GM12874 (cell line): ENCODE results near the gene OR6C1.

ENCODE experiments used
- TF ChIP-seq, protein P1 (sequence below): IDR thresholded peaks from 2 replicates; pipeline ENCODE4 v1.5.1; 2011; ENCODE audit warnings: low read depth, mild to moderate bottlenecking, control low read depth, low read length, moderate library complexity; ENCODE audit not compliant: insufficient read depth

The OR6C1 gene

DNA sequence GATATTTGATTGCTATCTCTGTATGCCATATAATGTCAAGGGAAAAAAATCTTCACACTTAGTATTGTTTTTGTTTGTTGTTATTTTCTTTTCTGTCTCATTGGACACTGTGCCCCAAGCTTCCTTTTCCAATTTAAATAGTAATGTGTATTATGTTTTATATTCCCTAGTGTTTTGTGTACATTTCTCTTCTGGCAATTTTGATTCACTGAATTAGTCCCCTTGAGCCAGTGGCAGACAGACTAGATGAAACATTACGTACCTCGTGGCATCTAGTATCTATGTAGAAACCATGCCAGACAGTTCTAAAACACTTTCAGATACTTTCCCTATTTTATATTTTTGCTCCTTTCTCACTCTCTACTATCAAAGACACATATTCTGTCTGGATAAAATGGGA is at the start of gene OR6C1:
Gene OR6C1, plus strand, starts transcription at position 301 of the 400 bp plus-strand sequence. CDS start 6,257 bp downstream, outside the sequence.
- TF ChIP-seq, protein P1, sequence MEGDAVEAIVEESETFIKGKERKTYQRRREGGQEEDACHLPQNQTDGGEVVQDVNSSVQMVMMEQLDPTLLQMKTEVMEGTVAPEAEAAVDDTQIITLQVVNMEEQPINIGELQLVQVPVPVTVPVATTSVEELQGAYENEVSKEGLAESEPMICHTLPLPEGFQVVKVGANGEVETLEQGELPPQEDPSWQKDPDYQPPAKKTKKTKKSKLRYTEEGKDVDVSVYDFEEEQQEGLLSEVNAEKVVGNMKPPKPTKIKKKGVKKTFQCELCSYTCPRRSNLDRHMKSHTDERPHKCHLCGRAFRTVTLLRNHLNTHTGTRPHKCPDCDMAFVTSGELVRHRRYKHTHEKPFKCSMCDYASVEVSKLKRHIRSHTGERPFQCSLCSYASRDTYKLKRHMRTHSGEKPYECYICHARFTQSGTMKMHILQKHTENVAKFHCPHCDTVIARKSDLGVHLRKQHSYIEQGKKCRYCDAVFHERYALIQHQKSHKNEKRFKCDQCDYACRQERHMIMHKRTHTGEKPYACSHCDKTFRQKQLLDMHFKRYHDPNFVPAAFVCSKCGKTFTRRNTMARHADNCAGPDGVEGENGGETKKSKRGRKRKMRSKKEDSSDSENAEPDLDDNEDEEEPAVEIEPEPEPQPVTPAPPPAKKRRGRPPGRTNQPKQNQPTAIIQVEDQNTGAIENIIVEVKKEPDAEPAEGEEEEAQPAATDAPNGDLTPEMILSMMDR, result no peak

DNA sequence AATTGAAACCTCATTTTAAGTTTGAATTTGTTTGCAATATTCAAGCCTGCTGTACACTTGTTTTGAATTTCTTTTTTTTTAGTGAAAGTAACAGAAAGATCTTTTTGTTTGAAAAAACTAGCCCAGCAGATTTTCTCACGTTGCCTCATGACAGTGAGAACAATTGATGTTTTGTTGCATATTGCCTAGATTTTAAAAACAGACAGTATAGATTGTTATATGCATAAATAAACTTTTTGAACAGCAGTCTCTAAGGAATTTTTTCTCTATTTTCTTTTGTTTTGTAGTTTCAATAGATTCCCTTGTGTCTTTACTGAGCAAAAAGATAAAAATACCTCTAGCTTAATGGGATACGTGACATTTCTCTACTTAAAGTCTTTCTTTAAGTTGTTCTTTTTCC is 33.2 kb upstream of the OR6C1 start:
- TF ChIP-seq, protein P1, result no peak

DNA sequence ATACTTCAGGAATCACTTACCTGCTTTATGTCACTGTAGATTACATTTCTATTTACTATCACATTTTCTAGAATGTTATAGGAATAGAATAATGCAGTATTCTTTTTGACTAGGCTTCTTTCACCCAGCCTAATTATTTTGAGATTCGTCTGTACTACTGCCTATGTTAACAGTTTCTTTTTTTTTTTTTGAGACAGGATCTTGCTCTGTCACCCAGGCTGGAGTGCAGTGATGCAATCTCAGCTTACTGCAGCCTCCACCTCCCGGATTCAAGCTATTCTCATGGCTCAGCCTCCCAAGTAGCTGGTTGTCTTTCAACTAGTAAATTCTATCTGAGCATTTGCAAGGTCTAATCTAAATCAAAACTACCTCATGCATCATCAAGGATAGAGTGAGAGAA is 24.1 kb upstream of the OR6C1 start:
- TF ChIP-seq, protein P1, result no peak

DNA sequence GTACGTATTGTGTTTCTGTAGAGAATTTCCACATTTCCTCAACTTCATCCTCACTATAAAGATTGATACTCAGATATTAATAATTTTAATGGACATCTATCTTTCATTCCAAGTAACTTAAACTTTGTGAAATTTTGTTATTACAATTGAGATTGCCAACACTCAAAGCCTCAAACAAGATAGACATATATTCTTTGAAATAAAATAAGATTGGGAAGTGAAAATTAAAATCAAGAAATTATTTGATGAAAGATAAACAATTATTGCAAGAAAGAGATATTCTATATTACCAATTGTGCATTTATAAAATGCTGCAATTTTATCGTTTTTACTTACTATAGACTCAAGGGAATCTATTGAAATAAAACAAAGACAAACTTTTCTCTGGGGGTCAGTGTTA is 17.7 kb upstream of the OR6C1 start, which contains the start of gene OR6C6:
Gene OR6C6, minus strand, starts transcription at position 101 of the 400 bp plus-strand sequence. CDS start 1,337 bp downstream, outside the sequence.
- TF ChIP-seq, protein P1, result no peak

DNA sequence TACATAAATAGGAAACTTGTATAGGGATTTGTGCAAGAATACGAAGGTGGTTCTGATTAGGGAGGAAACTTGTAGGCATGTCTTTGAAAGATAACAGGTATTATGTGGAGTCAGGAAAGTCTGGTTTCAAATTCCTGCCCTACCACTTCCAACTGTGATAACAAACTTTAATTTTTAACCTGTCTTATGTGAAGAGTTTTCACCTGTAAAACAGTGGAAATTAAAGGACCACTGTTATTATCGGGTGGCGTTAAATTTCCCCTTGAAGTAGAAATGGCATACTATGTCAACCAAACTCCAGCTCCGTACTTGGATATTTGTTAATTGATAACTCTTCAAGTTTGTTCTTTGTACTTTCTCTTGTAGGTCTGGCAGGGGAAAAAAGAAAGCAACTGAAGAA is 6.1 kb downstream of the OR6C1 start:
- TF ChIP-seq, protein P1, result no peak

DNA sequence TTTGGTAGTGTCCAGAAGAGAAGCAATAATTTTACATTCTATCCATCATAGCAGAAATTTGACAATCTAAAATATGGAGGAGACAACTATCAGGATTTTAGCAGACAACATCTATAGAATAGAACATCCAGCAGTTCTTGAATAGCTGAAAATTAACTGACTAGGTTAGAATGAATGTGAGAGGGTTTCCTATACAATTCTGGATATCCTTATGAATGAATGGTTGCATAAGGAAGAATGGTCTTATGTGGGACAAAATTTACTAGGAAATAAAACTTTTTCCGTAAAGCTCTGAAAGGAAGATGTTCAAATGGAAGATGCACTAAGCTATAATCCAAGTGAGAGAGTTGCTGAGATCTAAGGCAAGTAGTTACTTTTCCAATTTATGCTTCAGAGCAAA is 16.3 kb downstream of the OR6C1 start, which contains the start of gene OR6C3:
Gene OR6C3, plus strand, starts transcription at position 301 of the 400 bp plus-strand sequence. CDS start 955 bp downstream, outside the sequence.
- TF ChIP-seq, protein P1, result no peak

DNA sequence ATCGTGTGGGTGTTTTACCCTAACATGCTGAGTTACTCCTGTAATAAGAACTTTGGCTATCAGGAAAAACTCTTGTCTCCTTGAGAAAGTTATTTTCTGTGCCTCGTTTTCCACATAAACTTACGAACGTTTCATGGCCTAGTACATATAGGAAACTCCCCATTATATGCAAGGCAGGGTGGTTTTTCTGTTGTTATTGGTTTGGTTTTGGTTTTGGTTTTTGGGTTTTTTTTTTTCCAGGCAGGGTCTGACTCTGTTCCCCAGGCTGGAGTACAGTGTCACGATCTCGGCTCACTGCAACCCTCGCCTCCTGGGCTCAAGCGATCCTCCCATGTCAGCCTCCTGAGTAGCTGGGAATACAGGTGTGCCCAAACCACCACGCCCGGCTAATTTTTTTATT is 21.9 kb downstream of the OR6C1 start:
- TF ChIP-seq, protein P1, result no peak
